ENCODE measurements around the gene COL4A6.

Gene COL4A6

DNA sequence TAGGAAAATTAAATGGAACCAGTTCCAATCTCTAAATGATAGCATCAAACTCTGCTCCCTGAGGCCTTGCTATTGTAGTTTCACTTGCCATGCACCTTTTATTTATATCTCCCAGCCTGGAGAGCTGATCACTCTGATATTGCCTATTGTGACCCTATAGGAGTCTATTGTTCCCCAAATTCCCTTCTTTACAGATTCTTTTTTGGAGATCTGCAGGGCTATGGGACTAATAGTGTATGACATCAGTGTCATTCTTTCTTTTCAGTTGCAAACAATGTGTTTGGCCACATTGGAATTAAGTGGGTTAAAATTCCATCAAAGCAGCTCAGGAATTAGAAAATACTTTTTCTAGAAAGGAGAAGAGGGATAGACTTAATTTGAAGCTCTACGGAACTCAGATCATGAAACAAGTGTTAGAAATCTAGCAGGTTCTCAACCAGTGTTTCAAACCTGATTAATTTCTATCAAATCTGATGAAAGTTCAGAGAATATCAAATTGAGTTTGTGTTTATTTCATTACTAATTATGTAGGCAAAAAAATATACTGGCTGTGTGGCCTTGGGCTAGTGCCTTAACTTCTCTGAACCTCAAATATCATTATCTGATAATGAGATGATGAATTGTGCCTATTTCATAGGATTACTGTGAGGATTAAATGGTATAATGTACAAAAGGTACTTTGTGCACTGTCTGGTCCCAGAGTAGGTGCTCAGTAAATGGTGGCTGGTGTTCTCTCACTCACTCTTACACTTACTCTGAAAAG lies 71.4 kb downstream of the COL4A6 start:
- TF ChIP-seq, protein P1, sequence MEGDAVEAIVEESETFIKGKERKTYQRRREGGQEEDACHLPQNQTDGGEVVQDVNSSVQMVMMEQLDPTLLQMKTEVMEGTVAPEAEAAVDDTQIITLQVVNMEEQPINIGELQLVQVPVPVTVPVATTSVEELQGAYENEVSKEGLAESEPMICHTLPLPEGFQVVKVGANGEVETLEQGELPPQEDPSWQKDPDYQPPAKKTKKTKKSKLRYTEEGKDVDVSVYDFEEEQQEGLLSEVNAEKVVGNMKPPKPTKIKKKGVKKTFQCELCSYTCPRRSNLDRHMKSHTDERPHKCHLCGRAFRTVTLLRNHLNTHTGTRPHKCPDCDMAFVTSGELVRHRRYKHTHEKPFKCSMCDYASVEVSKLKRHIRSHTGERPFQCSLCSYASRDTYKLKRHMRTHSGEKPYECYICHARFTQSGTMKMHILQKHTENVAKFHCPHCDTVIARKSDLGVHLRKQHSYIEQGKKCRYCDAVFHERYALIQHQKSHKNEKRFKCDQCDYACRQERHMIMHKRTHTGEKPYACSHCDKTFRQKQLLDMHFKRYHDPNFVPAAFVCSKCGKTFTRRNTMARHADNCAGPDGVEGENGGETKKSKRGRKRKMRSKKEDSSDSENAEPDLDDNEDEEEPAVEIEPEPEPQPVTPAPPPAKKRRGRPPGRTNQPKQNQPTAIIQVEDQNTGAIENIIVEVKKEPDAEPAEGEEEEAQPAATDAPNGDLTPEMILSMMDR (IDR thresholded peaks at IDR 0.05; ENCODE audit: low read depth, low read length): no peak

DNA sequence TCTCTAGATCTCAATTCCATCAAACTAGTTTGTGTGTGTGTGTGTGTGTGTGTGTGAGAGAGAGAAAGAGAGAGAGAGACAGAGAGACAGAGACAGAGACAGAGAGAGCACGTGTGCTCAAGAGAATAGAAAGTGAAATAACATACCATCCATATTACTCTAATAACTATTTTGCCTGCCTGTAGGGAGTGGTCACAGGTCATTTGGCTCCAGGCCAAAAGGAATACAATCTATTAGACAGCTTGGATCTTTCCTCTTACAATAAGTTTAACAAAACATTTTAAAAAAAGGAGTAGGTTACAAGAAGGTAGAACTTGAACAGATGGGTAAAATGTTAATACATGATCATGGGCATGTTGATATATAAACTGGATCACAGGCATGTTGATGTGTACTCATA lies 76.2 kb downstream of the COL4A6 start:
- H3K9me3 ChIP-seq: no peaks in the 10 kb centered on the region
- no peak overlapping the region for H3K4me3 ChIP-seq (ENCODE audit: low read depth, low read length)
- no peaks in the 10 kb centered on the region for H3K36me3 ChIP-seq
- TF ChIP-seq, protein P1 (IDR thresholded peaks at IDR 0.05; ENCODE audit: low read depth, low read length): no peak
- DNase-seq: no peak
- H3K27me3 ChIP-seq: no peaks in the 10 kb centered on the region
- no peaks in the 10 kb centered on the region for H3K4me1 ChIP-seq

More for the DNA sequence above, 71.4 kb downstream of the COL4A6 start:
- DNase-seq: no peak
- Histone ChIP-seq H3K9me3 (no peaks in the 10 kb centered on the region), H3K36me3 (no peaks in the 10 kb centered on the region), H3K4me3 (ENCODE audit: low read depth, low read length) (no peak overlapping the region), H3K4me1 (no peaks in the 10 kb centered on the region), H3K27me3 (no peaks in the 10 kb centered on the region)

GRCh38 chrX:108361316-108361715 lies 76.9 kb downstream of the COL4A6 start:
- Histone ChIP-seq H3K9me3 (no peaks in the 10 kb centered on the region), H3K27me3 (no peaks in the 10 kb centered on the region), H3K4me1 (no peaks in the 10 kb centered on the region), H3K4me3 (ENCODE audit: low read depth, low read length) (no peak overlapping the region), H3K36me3 (no peaks in the 10 kb centered on the region)
- no peak for DNase-seq
- TF ChIP-seq, protein P1 (IDR thresholded peaks at IDR 0.05; ENCODE audit: low read depth, low read length): no peak

DNA sequence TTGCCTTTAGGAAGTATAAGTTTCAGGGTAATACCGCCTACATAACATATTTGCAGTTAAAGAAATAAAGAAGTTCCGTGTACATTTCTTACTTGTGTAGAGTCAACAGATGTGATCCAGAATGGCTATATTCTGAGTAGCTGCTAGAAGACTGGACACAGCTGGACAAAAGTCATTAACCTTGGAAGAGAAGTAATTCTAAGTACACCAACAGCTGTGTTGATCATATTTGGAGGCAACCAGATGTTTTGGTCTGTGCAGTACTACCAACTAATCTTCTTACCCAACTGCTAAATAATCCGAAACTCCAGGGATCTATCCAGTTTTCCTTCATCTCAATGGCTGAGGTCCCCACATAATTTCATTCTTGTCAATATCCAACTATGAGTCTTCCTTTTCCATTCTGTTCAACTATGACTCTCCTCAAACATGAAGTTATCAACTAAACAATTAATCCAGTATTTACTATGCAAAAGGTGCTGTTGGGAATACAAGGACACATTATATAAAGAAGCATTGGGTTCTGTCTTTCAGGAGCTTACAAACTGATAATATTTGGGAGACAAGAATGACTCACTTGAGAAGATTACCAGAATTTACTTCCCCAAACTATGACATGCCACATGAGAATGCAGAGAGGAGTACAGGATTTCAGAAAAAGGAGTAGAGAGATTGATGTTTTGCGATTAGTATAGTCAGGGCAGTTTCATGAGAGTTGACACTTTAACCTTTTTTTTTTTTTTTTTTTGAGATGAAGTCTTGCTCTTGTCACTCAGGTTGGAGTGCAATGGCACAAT lies 78.2 kb downstream of the COL4A6 start:
- Histone ChIP-seq H3K36me3 (no peaks in the 10 kb centered on the region), H3K4me1 (no peaks in the 10 kb centered on the region), H3K4me3 (ENCODE audit: low read depth, low read length) (no peak overlapping the region), H3K27me3 (no peaks in the 10 kb centered on the region), H3K9me3 (no peaks in the 10 kb centered on the region)
- TF ChIP-seq, protein P1 (IDR thresholded peaks at IDR 0.05; ENCODE audit: low read depth, low read length): no peak
- DNase-seq: no peak

- DNase-seq: no peak
Measured at GRCh38 chrX:108353452-108353851, 84.8 kb downstream of the COL4A6 start.

More at GRCh38 chrX:108353452-108353851, 84.8 kb downstream of the COL4A6 start:
- no peak overlapping the region for H3K4me3 ChIP-seq (ENCODE audit: low read depth, low read length)
- TF ChIP-seq, protein P1 (IDR thresholded peaks at IDR 0.05; ENCODE audit: low read depth, low read length): no peak
- no peaks in the 10 kb centered on the region for H3K27me3 ChIP-seq
- H3K4me1 ChIP-seq: no peaks in the 10 kb centered on the region
- no peaks in the 10 kb centered on the region for H3K36me3 ChIP-seq
- no peaks in the 10 kb centered on the region for H3K9me3 ChIP-seq

Data from BE2C (cell line).